SKM-1 treated with dmso at 0.1 percent for 144 hours (cell line): Measurements from ENCODE around the gene DCLK1.
"Not testable (repeated sequence)": the region's sequence is repeated elsewhere in the genome, so short reads cannot be mapped to it uniquely, and the experiment has no call there.

Experiments used
- DNase-seq: peaks from one replicate; lab custom pipeline; 2025; ENCODE audit not compliant: unreplicated experiment; lab: John Stamatoyannopoulos, UW

DCLK1 gene

DNA sequence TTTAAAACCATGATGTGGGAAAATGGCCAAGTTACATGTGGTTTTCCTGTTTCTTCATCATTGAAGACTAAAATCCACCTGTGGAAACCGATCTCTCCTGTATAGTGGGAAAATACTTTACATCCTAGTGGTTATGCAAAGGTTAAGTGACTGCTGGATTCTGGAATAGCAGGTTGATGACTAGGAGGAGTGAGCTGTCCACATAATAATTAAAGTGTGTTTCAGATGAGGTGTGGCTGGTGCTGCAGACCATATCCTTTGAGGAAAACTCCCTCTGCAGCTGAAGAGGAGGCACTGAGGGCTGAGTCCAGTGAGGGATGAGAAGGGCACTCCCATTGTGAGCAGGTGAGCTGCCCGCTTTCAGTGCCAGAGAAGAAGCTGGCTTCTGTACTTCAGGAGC, 43.2 kb downstream of the DCLK1 start:
- no peak for DNase-seq

DNA sequence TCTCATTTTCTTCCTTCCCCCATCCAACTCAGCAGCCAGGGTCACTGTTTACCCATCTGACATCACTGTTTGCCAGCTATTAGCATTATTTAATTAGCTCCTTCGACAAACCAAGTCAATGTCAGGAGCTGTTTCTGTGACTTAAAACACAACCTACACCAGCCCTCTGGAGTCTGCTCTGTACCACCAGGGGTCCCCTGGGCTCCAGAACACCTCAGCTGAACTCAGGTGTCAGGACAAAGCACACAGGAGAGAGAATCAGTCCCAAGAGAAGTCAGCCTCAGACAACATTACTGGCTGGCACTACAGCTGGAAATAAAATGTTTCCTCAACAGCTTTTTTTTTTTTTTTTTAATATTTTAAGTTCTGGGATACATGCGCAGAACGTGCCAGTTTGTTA, 45.1 kb downstream of the DCLK1 start:
- DNase-seq = no peak

DNA sequence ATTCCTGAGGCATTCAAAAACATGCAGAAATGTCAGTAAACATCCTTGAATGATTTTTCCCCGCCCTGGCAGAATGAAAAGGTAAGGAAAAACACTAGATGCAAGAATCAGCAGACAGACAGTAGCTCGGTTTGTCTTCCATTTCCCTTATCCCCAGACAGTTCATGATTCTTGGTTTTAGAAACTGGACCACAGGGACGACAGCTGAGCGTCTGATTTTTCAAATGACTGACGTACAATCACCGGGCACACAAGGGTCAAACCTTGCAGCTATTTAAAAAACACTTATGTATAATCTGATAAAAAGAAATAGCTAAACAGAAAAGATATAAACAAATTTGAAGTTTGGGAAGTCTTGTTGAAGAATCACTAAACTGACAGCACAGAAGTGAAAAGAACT, 47.1 kb downstream of the DCLK1 start:
- no peak for DNase-seq

DNA sequence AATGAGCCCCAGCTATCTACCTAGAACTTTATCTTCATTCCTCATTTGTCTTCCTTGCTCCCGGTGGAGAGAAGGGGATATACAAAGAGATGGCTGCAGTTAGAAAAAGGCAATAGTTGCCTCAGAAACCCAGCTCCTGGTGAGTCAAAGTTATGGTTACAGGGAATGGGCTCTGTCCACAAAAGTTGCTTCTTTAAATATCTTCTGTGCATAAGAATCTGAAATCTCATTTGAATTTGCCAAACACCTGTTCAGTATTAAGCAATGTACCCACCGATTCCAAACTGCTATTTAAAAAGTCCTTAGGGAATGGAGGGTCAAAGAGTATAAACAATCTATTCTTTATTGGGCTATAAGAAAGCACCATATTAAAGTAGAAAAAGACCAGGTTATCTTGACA, 48.4 kb downstream of the DCLK1 start:
- no peak for DNase-seq

GRCh38 chr13:36082396-36082795, 48.8 kb downstream of the DCLK1 start:
- no peak for DNase-seq

DNA sequence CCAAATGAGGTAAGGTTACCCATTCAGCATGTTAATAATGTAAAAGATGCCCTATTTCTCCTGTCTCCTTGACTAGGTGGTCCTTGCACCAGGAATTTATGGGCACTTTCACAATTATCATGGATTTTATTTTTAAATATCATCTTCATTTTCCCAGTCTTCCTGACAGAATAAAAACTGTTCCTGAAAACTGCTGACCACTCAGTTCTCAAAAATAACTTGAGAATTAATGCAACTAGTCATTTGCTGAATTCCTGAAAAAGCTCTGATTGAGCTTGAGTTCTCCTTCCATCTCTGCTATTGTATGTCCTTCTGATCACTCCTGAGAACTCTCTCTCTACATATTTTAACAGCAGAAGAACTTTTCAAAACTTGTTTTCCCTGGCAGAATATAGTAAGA, 55.0 kb downstream of the DCLK1 start:
- DNase-seq = no peak

DNA sequence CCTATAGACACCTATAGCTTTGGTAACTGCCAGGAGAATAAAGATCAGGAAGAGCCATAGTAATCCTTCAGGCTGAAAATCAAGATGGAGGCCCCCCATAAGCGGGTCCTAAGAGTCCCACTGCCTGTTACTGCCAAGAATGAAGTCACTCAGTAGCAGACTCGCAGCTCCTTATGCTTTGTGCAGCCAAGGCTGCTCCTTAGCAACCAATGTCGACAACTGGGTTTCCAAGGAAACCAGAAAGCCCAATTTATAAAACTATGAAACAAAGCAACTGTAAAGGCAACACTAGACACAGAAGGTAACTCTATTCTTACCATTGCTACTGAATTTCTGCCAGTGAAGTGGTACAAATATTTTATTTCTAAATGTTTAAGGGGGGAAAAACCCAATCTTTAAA, 56.5 kb downstream of the DCLK1 start:
- DNase-seq = no peak

DNA sequence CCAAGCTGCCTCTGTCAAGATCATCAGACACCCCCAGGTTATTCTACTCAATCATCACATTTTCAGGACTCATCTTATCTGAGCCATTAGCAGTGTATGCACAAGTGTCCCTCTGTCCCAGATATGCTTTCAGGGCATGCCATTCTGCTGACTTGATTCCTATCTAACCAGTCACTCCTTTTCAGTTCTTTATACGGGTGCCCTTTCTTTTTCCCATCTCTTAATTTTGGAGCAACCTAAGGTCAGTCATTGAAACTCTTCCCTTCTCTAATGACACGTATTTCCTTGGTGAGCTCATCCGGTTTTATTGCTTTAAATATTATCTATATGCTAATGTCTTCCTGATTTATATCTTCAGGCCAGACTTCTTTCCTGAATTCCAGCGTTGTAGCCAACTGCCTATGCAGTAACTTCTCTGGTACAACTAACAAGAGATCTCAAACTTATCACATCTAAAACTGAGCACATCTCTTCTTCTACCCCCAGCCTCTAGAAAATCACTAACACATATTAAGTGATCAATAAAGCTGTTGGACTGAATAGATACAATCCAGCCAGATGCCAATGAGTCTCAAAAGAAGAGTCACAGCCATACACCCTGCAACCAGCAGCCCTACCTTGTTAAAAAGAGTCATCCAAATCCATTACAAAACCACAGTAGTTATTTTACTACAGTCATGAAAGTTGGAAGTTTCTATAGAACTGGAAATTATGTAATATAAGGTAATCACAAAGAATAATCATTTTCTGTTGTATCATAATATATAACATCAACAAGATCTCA, 58.8 kb downstream of the DCLK1 start:
- no peak for DNase-seq

DNA sequence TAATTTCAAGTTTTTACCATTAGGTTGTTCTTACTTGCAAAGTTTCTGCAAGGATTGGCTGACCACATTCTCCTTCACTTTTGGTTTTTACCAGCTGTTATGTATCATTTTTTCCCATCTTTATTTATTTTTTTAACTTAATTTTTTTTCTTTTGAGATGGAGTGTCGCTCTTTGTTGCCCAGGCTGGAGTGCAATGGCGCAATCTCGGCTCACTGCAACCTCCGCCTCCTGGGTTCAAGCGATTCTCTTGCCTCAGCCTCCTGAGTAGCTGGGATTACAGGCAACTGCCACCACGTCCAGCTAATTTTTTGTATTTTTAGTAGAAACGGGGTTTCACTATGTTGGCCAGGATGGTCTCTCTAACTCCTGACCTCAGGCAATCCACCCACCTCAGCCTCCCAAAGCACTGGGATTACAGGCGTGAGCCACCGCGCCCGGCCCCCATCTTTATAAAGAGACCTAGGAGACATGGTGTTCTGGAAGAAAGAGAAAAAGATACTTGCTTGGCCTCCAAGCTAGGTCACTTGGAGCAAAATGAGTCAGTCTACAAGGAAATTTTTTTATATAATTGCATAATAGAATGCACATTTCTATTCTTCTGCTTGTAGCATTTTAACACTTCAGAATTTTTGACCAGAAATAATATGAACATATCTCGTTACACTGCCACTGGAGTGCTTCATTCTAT, 60.5 kb downstream of the DCLK1 start:
- DNase-seq = not testable (repeated sequence)

- no peak for DNase-seq
Observed at GRCh38 chr13:36069881-36070366, 61.3 kb downstream of the DCLK1 start.

DNA sequence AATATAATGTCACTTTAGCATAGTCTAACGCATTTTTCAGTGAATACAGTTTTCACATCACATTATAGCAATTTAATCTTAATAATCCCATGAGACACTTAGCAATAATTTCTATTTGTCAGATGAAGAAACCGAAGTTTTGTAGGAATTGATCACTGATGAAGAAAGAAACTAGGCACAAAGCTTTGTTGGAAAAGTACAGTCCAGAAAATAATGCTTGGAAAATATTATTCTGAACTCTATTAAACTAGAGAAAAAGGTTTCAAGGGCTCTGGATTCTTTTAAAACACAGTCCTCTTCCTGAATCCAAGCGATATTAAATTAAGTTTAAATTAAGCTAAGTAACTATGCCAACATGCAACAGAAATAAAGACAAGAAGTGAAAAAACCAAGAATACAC, 62.2 kb downstream of the DCLK1 start:
- DNase-seq = no peak

- DNase-seq = no peak
Observed at GRCh38 chr13:36068566-36068965, 62.6 kb downstream of the DCLK1 start.

GRCh38 chr13:36067746-36068381, 63.3 kb downstream of the DCLK1 start:
- no peak for DNase-seq

DNA sequence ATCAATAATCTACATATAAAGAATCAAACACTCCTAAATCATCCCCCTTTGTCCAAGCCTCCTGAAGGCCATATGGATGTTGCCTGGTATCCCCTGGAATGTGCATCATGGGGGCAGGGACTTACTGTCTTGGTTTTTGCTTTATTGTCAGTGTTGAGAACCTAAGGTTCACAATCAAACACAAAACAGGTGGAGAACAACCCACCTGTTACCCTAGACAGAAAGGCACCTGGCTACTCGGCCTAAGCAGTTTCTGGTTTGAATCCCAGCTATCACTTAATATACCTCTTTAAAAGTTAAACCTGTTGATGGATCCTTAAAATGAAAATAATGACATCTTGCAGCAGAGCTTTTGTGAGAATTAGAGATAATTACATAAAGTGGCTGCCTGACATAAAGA, 68.9 kb downstream of the DCLK1 start:
- DNase-seq = no peak

DNA sequence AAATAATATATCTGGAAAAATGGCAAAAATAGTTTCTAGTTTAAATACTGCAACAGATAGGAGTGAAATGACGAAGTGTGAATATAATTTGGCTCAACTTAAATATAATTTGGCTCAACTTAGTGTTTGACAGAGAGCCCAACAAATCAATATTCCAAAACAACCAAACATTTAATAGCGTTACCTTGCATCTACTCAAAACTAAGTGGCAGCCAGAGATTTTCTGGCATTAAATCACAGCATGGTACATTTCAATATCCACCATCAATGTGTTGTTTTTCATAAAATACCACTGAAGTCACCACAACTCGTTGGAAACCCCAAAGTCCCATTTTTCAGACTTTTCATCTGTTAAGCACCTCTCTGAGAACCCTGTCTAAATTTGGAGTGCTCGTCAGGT, 69.6 kb downstream of the DCLK1 start:
- DNase-seq = no peak

DNA sequence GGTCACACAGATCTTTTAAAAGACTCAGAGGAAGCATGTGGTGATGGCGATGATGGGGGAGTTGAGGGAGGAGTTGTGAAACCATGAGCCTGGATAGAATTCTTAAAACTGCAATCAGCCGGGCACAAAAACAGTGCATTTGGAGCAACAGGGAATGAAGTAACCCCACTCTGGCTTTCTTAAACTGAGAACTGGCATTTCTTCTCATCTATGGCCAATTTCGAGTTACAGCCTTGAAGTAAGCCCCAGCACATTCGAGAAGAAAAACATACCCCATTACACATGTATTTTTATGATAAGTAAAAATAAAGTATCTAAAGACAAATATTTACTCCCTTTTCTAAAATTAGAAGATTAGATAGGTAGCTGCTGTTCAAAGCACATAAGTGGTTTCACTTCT, 70.1 kb downstream of the DCLK1 start:
- no peak for DNase-seq

DNA sequence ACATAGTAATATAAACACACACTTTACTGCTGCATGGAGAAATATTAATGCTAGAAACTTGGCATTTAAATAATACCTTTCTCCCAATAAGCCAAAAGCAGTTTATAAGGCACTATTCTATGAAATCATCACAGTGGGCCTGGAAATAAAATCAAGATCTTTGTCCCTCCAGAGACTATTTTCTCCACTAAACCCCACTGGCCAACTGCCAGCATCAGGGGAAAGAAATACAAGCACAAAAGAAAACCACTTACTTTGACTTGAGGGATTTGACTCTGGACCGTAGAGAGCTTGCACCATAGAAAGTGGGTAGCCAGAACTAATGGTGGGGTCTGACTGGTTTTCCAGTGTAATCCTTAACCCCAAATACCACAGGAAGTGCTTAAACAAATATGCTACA, 71.9 kb downstream of the DCLK1 start:
- no peak for DNase-seq

- no peak for DNase-seq
Observed at GRCh38 chr13:36058116-36058515, 73.1 kb downstream of the DCLK1 start.

DNA sequence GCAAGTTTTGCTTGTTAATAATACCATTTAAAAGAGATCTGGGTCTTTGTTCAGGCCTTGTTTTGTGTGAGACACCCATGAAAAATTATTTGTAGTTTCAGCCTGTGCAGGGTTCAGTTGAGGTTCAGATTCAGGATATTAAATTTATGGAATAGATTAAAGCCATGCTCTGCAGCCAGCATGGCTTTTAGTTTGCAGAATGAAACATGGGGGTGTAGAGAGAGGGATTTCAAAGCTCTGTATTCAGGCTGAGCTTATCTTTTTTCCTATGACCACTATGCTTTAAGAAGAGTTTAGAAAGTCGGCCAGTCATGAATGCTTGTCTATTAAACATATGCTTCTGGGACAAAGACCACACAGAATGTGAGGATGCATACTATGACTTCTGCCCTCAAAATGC, 73.6 kb downstream of the DCLK1 start:
- DNase-seq = no peak

DNA sequence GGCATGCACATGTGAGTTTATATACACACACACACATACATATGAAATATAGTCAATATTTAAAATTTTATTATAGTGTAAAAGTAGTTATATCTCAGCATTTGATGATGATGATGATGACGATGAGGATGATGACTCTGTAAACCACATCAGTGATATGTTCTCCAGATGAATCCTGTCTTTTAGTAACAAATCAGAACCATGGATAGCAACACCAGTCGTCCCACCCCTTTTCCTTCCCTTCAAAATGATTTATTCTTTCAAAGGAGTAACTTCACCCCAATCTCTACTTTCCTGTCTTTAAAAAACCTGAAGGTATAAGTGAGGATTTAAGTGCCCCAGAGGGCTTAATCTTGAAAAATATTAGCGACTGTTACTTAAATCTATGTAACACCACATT, 74.1 kb downstream of the DCLK1 start:
- no peak for DNase-seq

- DNase-seq = no peak
Observed at GRCh38 chr13:36055366-36055765, 75.8 kb downstream of the DCLK1 start.

GRCh38 chr13:36054041-36054440, 77.1 kb downstream of the DCLK1 start:
- DNase-seq = no peak
